OCI-LY1 (cell line): Measurements from ENCODE around the gene STK16.

Experiments used
- H2AFZ ChIP-seq: fragments of 200-600 bp; sonication (generic), shearing (Covaris generic); 2 replicates; pipeline ENCODE4 v1.6.0; 2014; ENCODE audit warnings: antibody characterized with exemption, mild to moderate bottlenecking, low read length
- H3F3A ChIP-seq: fragments of 200-600 bp; sonication (generic), shearing (Covaris generic); 2 replicates; pipeline ENCODE4 v1.6.0; 2014; ENCODE audit warnings: mild to moderate bottlenecking, antibody characterized with exemption, low read length, moderate library complexity; ENCODE audit not compliant: insufficient read depth
- H3K27ac ChIP-seq: fragments of 200-600 bp; sonication (generic); 2 replicates; pipeline ENCODE4 v1.5.1; 2014; ENCODE audit warnings: low read length, mixed run types, mild to moderate bottlenecking, low read depth; ENCODE audit not compliant: poor library complexity, severe bottlenecking
- H3K27me3 ChIP-seq: fragments of 200-600 bp; sonication (generic); 2 replicates; pipeline ENCODE4 v1.6.0; 2014; ENCODE audit warnings: antibody characterized with exemption, mild to moderate bottlenecking, low read length, moderate library complexity; ENCODE audit not compliant: insufficient read depth
- H3K36me3 ChIP-seq: fragments of 200-600 bp; sonication (generic); 2 replicates; pipeline ENCODE4 v1.6.1; 2014; ENCODE audit warnings: mild to moderate bottlenecking, antibody characterized with exemption, low read length, moderate library complexity, mixed read lengths; ENCODE audit not compliant: insufficient read depth
- H3K4me1 ChIP-seq: fragments of 200-600 bp; sonication (generic); 2 replicates; pipeline ENCODE4 v1.5.1; 2014; ENCODE audit warnings: mild to moderate bottlenecking, low read length, moderate library complexity; ENCODE audit not compliant: insufficient read depth, severe bottlenecking
- H3K4me2 ChIP-seq: fragments of 200-600 bp; sonication (generic), shearing (Covaris generic); 2 replicates; pipeline ENCODE4 v1.6.1; 2014; ENCODE audit warnings: low read length
- H3K4me3 ChIP-seq: fragments of 200-600 bp; sonication (generic); 2 replicates; pipeline ENCODE4 v1.5.1; 2014; ENCODE audit warnings: low read length, low read depth, mild to moderate bottlenecking, mixed read lengths; ENCODE audit not compliant: poor library complexity, severe bottlenecking
- H3K79me2 ChIP-seq: fragments of 200-600 bp; shearing (Covaris generic); 2 replicates; pipeline ENCODE4 v1.6.1; 2016; ENCODE audit warnings: mixed run types, low read length, mixed read lengths; ENCODE audit not compliant: insufficient read depth
- H3K9ac ChIP-seq: fragments of 200-600 bp; sonication (generic), shearing (Covaris generic); 2 replicates; pipeline ENCODE4 v1.6.1; 2014; ENCODE audit warnings: mild to moderate bottlenecking, low read length, mixed read lengths
- H3K9me2 ChIP-seq: fragments of 200-600 bp; sonication (generic), shearing (Covaris generic); 2 replicates; pipeline ENCODE4 v1.6.1; 2014; ENCODE audit warnings: low read depth, mild to moderate bottlenecking, low read length, mixed read lengths
- H3K9me3 ChIP-seq: fragments of 200-600 bp; shearing (Covaris generic); 2 replicates; pipeline ENCODE4 v1.6.1; 2014; ENCODE audit warnings: low read length, mixed read lengths
- H4K20me1 ChIP-seq: fragments of 200-600 bp; sonication (generic), shearing (Covaris generic); 2 replicates; pipeline ENCODE4 v1.6.0; 2016; ENCODE audit warnings: mild to moderate bottlenecking, low read length; ENCODE audit not compliant: insufficient read depth
- CTCF ChIP-seq: fragments of 200-600 bp; sonication (generic), shearing (Covaris generic); IDR thresholded peaks from 2 replicates; pipeline ENCODE4 v1.5.1; 2017; ENCODE audit warnings: mild to moderate bottlenecking, antibody characterized with exemption, low read length, moderate library complexity, mixed read lengths
- EZH2 ChIP-seq: fragments of 200-600 bp; sonication (generic), shearing (Covaris generic); IDR thresholded peaks from 2 replicates; pipeline ENCODE4 v1.8.0; 2017; ENCODE audit warnings: borderline replicate concordance, mixed run types, mild to moderate bottlenecking, antibody characterized with exemption, low read length, moderate library complexity, mixed read lengths

The STK16 gene

DNA sequence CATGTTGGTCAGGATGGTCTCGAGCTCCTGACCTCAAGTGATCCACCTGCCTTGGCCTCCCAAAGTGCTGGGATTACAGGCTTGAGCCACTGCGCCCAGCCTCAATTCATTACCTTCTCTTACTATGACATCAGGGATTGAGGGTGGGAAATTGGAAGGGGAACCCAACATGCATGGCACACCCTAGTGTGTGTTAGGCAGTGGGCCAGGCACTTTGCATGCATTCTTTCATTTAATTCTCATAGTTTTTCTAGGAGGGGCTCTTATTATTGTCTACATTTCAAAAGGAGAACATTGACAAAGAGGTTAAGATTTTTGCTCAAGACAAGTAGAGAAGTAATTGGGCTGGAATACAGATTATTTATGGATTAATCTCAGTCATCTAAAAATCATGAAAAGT is 23.0 kb downstream of the STK16 start:
- Histone ChIP-seq H3K4me1 (no peaks in the 10 kb centered on the region), H3K9me2 (no peaks in the 10 kb centered on the region), H3K4me3 (no peak overlapping the region), H3K9me3 (no peaks in the 10 kb centered on the region), H3F3A (no peaks in the 10 kb centered on the region), H3K9ac (no peak overlapping the region), H2AFZ (no peak overlapping the region), H3K36me3 (no peaks in the 10 kb centered on the region), H3K27ac (no peak overlapping the region), H4K20me1 (no peaks in the 10 kb centered on the region), H3K4me2 (no peak overlapping the region), H3K27me3 (no peaks in the 10 kb centered on the region), H3K79me2 (no peaks in the 10 kb centered on the region)
- TF ChIP-seq EZH2 (no peak), CTCF (no peak)

GRCh38 chr2:219269362-219270054 is 24.2 kb downstream of the STK16 start:
- H3K4me1 ChIP-seq = peaks cover 8% of the 10 kb centered on the region
- no peak overlapping the region for H2AFZ ChIP-seq
- no peaks in the 10 kb centered on the region for H3F3A ChIP-seq
- no peaks in the 10 kb centered on the region for H3K9me2 ChIP-seq
- H3K4me2 ChIP-seq = no peak overlapping the region
- H3K27me3 ChIP-seq = no peaks in the 10 kb centered on the region
- H4K20me1 ChIP-seq = no peaks in the 10 kb centered on the region
- no peak overlapping the region for H3K27ac ChIP-seq
- H3K9me3 ChIP-seq = no peaks in the 10 kb centered on the region
- no peak for TF ChIP-seq CTCF
- no peak for TF ChIP-seq EZH2
- H3K9ac ChIP-seq = no peak overlapping the region
- H3K79me2 ChIP-seq = no peaks in the 10 kb centered on the region
- no peak overlapping the region for H3K4me3 ChIP-seq
- no peaks in the 10 kb centered on the region for H3K36me3 ChIP-seq

DNA sequence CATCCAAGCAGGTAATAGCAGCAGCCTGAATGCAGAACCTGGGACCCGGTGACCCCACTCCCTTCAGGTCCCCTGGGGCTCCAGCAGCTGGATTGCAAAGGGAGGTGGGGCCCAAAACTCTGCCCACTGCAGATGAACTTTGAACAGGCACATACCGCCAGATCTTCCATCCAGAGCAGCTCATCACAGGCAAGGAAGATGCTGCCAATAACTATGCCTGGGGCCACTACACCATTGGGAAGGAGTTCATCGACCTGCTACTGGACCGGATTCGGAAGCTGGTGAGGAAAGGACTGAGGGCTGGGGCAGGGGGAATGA is 24.7 kb downstream of the STK16 start:
- no peaks in the 10 kb centered on the region for H3K9me2 ChIP-seq
- no peaks in the 10 kb centered on the region for H3K27me3 ChIP-seq
- no peak overlapping the region for H3K4me2 ChIP-seq
- no peak overlapping the region for H3K27ac ChIP-seq
- H3F3A ChIP-seq = no peaks in the 10 kb centered on the region
- no peak overlapping the region for H3K4me3 ChIP-seq
- H4K20me1 ChIP-seq = no peaks in the 10 kb centered on the region
- no peaks in the 10 kb centered on the region for H3K36me3 ChIP-seq
- H3K79me2 ChIP-seq = no peaks in the 10 kb centered on the region
- H3K4me1 ChIP-seq = peaks cover 13% of the 10 kb centered on the region
- no peaks in the 10 kb centered on the region for H3K9me3 ChIP-seq
- no peak overlapping the region for H3K9ac ChIP-seq
- TF ChIP-seq CTCF (no peak), EZH2 (no peak)
- no peak overlapping the region for H2AFZ ChIP-seq
